Panc1 (cell line): ENCODE measurements around the gene CTSD.

Experiments
- CTCF ChIP-seq: fragments of 450-650 bp; IDR thresholded peaks from 2 replicates; pipeline ENCODE4 v1.5.1; 2017; ENCODE audit warnings: mild to moderate bottlenecking
- POLR2AphosphoS5 ChIP-seq: IDR thresholded peaks from 2 replicates; pipeline ENCODE4 v1.6.1; 2012; ENCODE audit warnings: mild to moderate bottlenecking, low read depth, low read length, moderate library complexity
- SIN3A ChIP-seq: IDR thresholded peaks from 2 replicates; pipeline ENCODE4 v1.6.1; 2012; ENCODE audit warnings: low read depth, mild to moderate bottlenecking, low read length, moderate library complexity, borderline replicate concordance; ENCODE audit not compliant: insufficient read depth
- TCF7L2 ChIP-seq: IDR thresholded peaks from 2 replicates; pipeline ENCODE4 v1.6.1; 2011; ENCODE audit warnings: mild to moderate bottlenecking, low read depth, low read length, inconsistent platforms
- TF ChIP-seq, protein P1 (sequence below), 2 experiments: IDR thresholded peaks; 2 replicates each; pipeline ENCODE4 v1.6.1; 2011 to 2012; ENCODE audit warnings: low read depth in 2 of 2, control low read depth in 1 of 2, low read length in 1 of 2, mild to moderate bottlenecking in 1 of 2, moderate library complexity in 1 of 2; ENCODE audit not compliant: insufficient read depth in 1 of 2

- TF ChIP-seq CTCF (no peak), POLR2AphosphoS5 (no peak), TCF7L2 (no peak), SIN3A (no peak)
- TF ChIP-seq, protein P1, sequence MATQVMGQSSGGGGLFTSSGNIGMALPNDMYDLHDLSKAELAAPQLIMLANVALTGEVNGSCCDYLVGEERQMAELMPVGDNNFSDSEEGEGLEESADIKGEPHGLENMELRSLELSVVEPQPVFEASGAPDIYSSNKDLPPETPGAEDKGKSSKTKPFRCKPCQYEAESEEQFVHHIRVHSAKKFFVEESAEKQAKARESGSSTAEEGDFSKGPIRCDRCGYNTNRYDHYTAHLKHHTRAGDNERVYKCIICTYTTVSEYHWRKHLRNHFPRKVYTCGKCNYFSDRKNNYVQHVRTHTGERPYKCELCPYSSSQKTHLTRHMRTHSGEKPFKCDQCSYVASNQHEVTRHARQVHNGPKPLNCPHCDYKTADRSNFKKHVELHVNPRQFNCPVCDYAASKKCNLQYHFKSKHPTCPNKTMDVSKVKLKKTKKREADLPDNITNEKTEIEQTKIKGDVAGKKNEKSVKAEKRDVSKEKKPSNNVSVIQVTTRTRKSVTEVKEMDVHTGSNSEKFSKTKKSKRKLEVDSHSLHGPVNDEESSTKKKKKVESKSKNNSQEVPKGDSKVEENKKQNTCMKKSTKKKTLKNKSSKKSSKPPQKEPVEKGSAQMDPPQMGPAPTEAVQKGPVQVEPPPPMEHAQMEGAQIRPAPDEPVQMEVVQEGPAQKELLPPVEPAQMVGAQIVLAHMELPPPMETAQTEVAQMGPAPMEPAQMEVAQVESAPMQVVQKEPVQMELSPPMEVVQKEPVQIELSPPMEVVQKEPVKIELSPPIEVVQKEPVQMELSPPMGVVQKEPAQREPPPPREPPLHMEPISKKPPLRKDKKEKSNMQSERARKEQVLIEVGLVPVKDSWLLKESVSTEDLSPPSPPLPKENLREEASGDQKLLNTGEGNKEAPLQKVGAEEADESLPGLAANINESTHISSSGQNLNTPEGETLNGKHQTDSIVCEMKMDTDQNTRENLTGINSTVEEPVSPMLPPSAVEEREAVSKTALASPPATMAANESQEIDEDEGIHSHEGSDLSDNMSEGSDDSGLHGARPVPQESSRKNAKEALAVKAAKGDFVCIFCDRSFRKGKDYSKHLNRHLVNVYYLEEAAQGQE (IDR thresholded peaks at IDR 0.05; ENCODE audit: insufficient read depth in 1 of 2, low read depth in 2 of 2, low read length in 1 of 2) = no peak
Measured at GRCh38 chr11:1778141-1778911, 14.6 kb upstream of the CTSD start.
